GM12878 (cell line): ENCODE measurements around the gene GTF2H1.

ENCODE experiments used
- ATF2 ChIP-seq: IDR thresholded peaks from 2 replicates; pipeline ENCODE4 v1.6.1; 2012; ENCODE audit warnings: low read length, inconsistent platforms
- CBX5 ChIP-seq: sonication (generic); IDR thresholded peaks from 2 replicates; pipeline ENCODE4 v1.6.1; 2016; ENCODE audit warnings: low read depth, moderate library complexity, mild to moderate bottlenecking, inconsistent platforms
- CEBPB ChIP-seq, 2 experiments: fragments of 150-350 bp in 1 of 2; IDR thresholded peaks; 2 replicates each; pipeline ENCODE4 v1.6.1; 2012 to 2014; ENCODE audit warnings: low read depth in 2 of 2, low read length in 2 of 2, borderline replicate concordance in 1 of 2, inconsistent platforms in 1 of 2
- EP300 ChIP-seq, 2 experiments: fragments of 150-350 bp in 1 of 2; IDR thresholded peaks; 2 replicates each; pipeline ENCODE4 v1.6.1; 2011 to 2012; ENCODE audit warnings: low read depth in 2 of 2, low read length in 2 of 2, borderline replicate concordance in 1 of 2, improper control_type of control experiment in 1 of 2, inconsistent platforms in 1 of 2; ENCODE audit not compliant: control insufficient read depth in 1 of 2
- EZH2 ChIP-seq: IDR thresholded peaks from 2 replicates; pipeline ENCODE4 v1.6.1; 2012; ENCODE audit warnings: low read depth, mild to moderate bottlenecking, control low read depth, inconsistent platforms, low read length, borderline replicate concordance; ENCODE audit not compliant: control insufficient read depth
- GABPA ChIP-seq: IDR thresholded peaks from 2 replicates; pipeline ENCODE4 v1.6.1; 2014; ENCODE audit warnings: antibody characterized with exemption, low read depth, mild to moderate bottlenecking, inconsistent platforms
- SMC3 ChIP-seq: IDR thresholded peaks from 2 replicates; pipeline ENCODE4 v1.6.1; 2011; ENCODE audit warnings: low read length, improper control_type of control experiment, borderline replicate concordance
- SUZ12 ChIP-seq: fragments of 200-600 bp; sonication (generic); IDR thresholded peaks from one replicate; pipeline ENCODE4 v1.6.1; 2018; ENCODE audit warnings: antibody characterized with exemption, mild to moderate bottlenecking; ENCODE audit not compliant: unreplicated experiment
- ZNF24 ChIP-seq: fragments of 450-650 bp; IDR thresholded peaks from 2 replicates; pipeline ENCODE4 v1.6.1; 2017; ENCODE audit warnings: antibody characterized with exemption, mild to moderate bottlenecking
- TF ChIP-seq, protein P1 (sequence below): fragments of 450-650 bp; formaldehyde crosslinking; IDR thresholded peaks from 2 replicates; pipeline ENCODE4 v1.4.0; 2022; ENCODE audit warnings: mild to moderate bottlenecking, moderate library complexity

GRCh38 chr11:18372201-18372600 lies 49.8 kb downstream of the GTF2H1 start:
- TF ChIP-seq, protein P1, sequence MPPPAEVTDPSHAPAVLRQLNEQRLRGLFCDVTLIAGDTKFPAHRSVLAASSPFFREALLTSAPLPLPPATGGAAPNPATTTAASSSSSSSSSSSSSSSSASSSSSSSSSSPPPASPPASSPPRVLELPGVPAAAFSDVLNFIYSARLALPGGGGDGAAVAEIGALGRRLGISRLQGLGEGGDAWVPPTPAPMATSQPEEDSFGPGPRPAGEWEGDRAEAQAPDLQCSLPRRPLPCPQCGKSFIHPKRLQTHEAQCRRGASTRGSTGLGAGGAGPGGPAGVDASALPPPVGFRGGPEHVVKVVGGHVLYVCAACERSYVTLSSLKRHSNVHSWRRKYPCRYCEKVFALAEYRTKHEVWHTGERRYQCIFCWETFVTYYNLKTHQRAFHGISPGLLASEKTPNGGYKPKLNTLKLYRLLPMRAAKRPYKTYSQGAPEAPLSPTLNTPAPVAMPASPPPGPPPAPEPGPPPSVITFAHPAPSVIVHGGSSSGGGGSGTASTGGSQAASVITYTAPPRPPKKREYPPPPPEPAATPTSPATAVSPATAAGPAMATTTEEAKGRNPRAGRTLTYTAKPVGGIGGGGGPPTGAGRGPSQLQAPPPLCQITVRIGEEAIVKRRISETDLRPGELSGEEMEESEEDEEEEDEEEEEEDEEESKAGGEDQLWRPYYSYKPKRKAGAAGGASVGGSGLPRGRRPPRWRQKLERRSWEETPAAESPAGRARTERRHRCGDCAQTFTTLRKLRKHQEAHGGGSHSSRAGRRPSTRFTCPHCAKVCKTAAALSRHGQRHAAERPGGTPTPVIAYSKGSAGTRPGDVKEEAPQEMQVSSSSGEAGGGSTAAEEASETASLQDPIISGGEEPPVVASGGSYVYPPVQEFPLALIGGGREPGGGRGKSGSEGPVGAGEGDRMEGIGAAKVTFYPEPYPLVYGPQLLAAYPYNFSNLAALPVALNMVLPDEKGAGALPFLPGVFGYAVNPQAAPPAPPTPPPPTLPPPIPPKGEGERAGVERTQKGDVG, result no peak
- no peak for TF ChIP-seq EZH2
- no peak for TF ChIP-seq EP300 (IDR thresholded peaks at IDR 0.05; ENCODE audit: borderline replicate concordance in 1 of 2, control insufficient read depth in 1 of 2, low read depth in 2 of 2, low read length in 2 of 2)
- TF ChIP-seq ATF2, result no peak
- TF ChIP-seq GABPA, result no peak
- TF ChIP-seq SUZ12, result no peak
- no peak for TF ChIP-seq SMC3
- TF ChIP-seq CBX5, result no peak
- TF ChIP-seq CEBPB (IDR thresholded peaks at IDR 0.05; ENCODE audit: borderline replicate concordance in 1 of 2, low read depth in 2 of 2, low read length in 2 of 2), result no peak
- no peak for TF ChIP-seq ZNF24
